ENCODE data around the gene DDX50.

Gene DDX50

DNA sequence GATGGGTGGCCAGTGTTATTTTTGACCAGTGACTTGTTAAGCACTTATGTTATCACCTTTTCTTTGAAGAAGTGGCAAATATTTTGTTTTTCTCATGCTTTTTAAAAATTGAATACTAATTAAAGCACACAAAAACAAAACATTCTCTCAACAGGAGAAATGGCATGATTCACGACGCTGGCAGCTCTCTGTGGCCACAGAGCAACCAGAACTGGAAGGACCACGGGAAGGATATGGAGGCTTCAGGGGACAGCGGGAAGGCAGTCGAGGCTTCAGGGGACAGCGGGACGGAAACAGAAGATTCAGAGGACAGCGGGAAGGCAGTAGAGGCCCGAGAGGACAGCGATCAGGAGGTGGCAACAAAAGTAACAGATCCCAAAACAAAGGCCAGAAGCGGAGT lies 81.3 kb downstream of the DDX50 start:
- no peak for DNase-seq

DNA sequence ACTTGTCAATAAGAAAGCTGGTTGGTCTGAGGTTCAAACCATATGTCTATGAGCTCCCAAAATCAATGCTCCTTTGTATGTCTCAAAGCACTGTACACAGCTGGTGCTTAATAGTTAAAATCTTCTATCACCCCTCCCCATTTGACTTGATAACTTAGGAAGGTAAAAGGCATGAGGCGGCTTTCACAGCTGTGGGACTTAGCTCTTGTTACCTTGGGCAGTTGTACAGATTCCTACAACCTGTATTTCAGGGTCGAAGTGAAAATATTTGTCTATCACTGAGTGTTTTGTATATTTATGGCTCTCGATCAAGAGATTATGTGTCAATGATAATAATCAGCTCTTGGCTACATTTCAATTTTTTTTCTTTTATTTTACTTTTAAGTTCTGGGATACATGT lies 86.5 kb downstream of the DDX50 start:
- no peak for DNase-seq

DNA sequence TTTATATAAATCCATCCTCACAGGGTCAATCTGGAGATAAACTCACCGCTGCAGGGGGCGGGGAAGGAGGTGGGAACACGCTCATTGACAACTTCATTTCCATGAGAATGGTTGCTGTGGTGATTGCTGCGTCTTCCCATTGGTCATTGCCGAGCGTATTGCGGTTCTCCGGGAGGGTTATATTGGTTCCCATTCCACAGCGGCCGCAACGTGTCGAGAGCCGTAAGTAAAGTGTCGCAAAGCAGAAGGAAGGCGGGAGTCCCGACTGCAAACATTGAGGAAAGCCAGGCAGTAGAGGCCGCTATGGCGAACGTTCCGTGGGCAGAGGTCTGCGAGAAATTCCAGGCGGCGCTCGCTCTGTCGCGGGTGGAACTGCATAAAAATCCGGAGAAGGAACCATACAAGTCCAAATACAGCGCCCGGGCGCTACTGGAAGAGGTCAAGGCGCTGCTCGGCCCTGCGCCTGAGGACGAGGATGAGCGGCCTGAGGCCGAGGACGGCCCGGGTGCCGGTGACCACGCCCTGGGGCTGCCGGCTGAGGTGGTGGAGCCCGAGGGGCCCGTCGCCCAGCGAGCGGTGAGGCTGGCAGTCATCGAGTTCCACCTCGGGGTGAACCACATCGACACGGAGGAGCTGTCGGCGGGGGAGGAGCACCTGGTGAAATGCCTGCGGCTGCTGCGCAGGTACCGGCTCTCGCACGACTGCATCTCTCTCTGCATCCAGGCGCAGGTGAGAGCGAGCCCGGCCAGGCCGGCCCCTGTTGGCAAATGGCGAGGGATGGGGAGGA lies 87.6 kb downstream of the DDX50 start, which contains the start of gene KIFBP:
Gene KIFBP, plus strand, starts transcription at position 274 of the 787 bp plus-strand sequence. Its CDS starts 30 bp downstream, at position 304.
- peak; percentile 47 to 94 (median 77) for DNase-seq

- no peak for DNase-seq
Measured at GRCh38 chr10:68989317-68989990, 88.3 kb downstream of the DDX50 start.

- DNase-seq = no peak
Measured at GRCh38 chr10:68992636-68993440, 91.7 kb downstream of the DDX50 start.
